H1 (cell line): ENCODE measurements around the gene LSR. TPM values are rescaled to one million over a fixed set of nuclear protein-coding genes. Genes with fewer than 3 reads are reported as not detected.
A peak's percentile ranks its signal among the peaks of the same experiment; 100 is the strongest.

Experiments used
- CTCF ChIA-PET: fragments of 300-600 bp; sonication (Branson Sonifier 250); formaldehyde crosslinking; loops from one replicate; lab custom pipeline; 2021; ENCODE audit not compliant: partially characterized antibody; lab: Charles Lee
- POLR2A ChIA-PET: fragments of 300-600 bp; sonication (Branson Sonifier 250); formaldehyde crosslinking; loops from one replicate; lab custom pipeline; 2021; ENCODE audit warnings: inconsistent platforms; ENCODE audit not compliant: partially characterized antibody; lab: Charles Lee
- DNase-seq, 2 experiments: peaks; one replicate each; pipeline versions ENCODE4 v3.0.0 to v3.0.0-alpha.2; 2010 to 2022; ENCODE audit warnings: low spot score in 2 of 2, low read depth in 1 of 2, mixed read lengths in 1 of 2
- FAIRE-seq: peaks from 2 replicates; lab custom pipeline; 2011; peaks lifted over from hg19 to GRCh38; lab: Jason Lieb, UNC
- H2AFZ ChIP-seq: 2 replicates; pipeline ENCODE4 v1.8.1; 2012; ENCODE audit warnings: low read length, inconsistent platforms
- H2AK5ac ChIP-seq: 2 replicates; pipeline ENCODE4 v1.6.1; 2013; ENCODE audit warnings: low read depth, low read length
- H2BK120ac ChIP-seq: replicated peaks from 2 replicates; pipeline ENCODE3; 2013; ENCODE audit warnings: low read depth, low read length, inconsistent platforms
- H2BK12ac ChIP-seq: 2 replicates; pipeline ENCODE4 v1.6.1; 2013; ENCODE audit warnings: low read depth, low read length
- H2BK15ac ChIP-seq: 2 replicates; pipeline ENCODE4 v1.6.1; 2013; ENCODE audit warnings: low read length
- H2BK20ac ChIP-seq: 2 replicates; pipeline ENCODE4 v1.6.1; 2013; ENCODE audit warnings: low read length
- H2BK5ac ChIP-seq: 2 replicates; pipeline ENCODE4 v1.6.1; 2013; ENCODE audit warnings: low read depth, low read length
- H3K14ac ChIP-seq: 2 replicates; pipeline ENCODE4 v1.6.1; 2013; ENCODE audit warnings: inconsistent platforms; ENCODE audit not compliant: insufficient read length
- H3K18ac ChIP-seq: 2 replicates; pipeline ENCODE4 v1.6.1; 2013; ENCODE audit warnings: low read length; ENCODE audit errors: extremely low read depth
- H3K23ac ChIP-seq: 2 replicates; pipeline ENCODE4 v1.6.1; 2013; ENCODE audit warnings: inconsistent platforms; ENCODE audit not compliant: insufficient read length
- H3K23me2 ChIP-seq: 2 replicates; pipeline ENCODE4 v1.6.1; 2013; ENCODE audit warnings: low read depth, low read length
- H3K27ac ChIP-seq: 2 replicates; pipeline ENCODE4 v1.6.1; 2011; ENCODE audit warnings: low read depth, low read length, inconsistent platforms
- H3K27me3 ChIP-seq, 4 experiments: replicated peaks in 1 of 4; 1 replicate in 1 of 4; 2 replicates in 3 of 4; pipeline versions ENCODE4 v1.6.1 to v1.8.1; 2011 to 2013; ENCODE audit warnings: low read length in 3 of 4, mild to moderate bottlenecking in 3 of 4, inconsistent platforms in 2 of 4, mixed read lengths in 2 of 4, moderate library complexity in 1 of 4; ENCODE audit not compliant: control insufficient read depth in 3 of 4, insufficient read depth in 3 of 4; ENCODE audit errors: extremely low read depth in 1 of 4
- H3K36me3 ChIP-seq, 4 experiments: 2 replicates each; pipeline versions ENCODE4 v1.6.1 to v1.8.1; 2011 to 2013; ENCODE audit warnings: mild to moderate bottlenecking in 4 of 4, low read length in 3 of 4, moderate library complexity in 2 of 4, control low read depth in 1 of 4, inconsistent platforms in 1 of 4; ENCODE audit not compliant: insufficient read depth in 4 of 4, control insufficient read depth in 2 of 4
- H3K4ac ChIP-seq: replicated peaks from 2 replicates; pipeline ENCODE3; 2013; ENCODE audit warnings: low read length, low read depth, mixed read lengths, inconsistent platforms; ENCODE audit not compliant: insufficient read length
- H3K4me1 ChIP-seq, 4 experiments: replicated peaks in 1 of 4; 1 replicate in 1 of 4; 2 replicates in 3 of 4; pipeline versions ENCODE4 v1.6.1 to v1.8.1; 2011 to 2013; ENCODE audit warnings: low read length in 3 of 4, inconsistent platforms in 2 of 4, mixed read lengths in 1 of 4; ENCODE audit not compliant: insufficient read depth in 4 of 4, control insufficient read depth in 3 of 4
- H3K4me2 ChIP-seq, 2 experiments: 2 replicates each; pipeline versions ENCODE4 v1.6.1 to v1.8.1; 2011 to 2013; ENCODE audit warnings: low read depth in 2 of 2, low read length in 2 of 2, control low read depth in 1 of 2, inconsistent platforms in 1 of 2, mild to moderate bottlenecking in 1 of 2; ENCODE audit not compliant: insufficient read depth in 1 of 2
- H3K4me3 ChIP-seq, 4 experiments: fragments of 200-600, 300-600 bp in 1 of 4; sonication (generic), shearing (Covaris generic), sonication (Bioruptor Twin) in 1 of 4; 2 replicates each; pipeline versions ENCODE4 v1.5.1 to v1.8.1; 2011 to 2016; ENCODE audit warnings: low read length in 4 of 4, low read depth in 3 of 4, control low read depth in 2 of 4, inconsistent platforms in 2 of 4, mild to moderate bottlenecking in 2 of 4, mixed read lengths in 1 of 4, moderate library complexity in 1 of 4; ENCODE audit not compliant: insufficient read depth in 2 of 4; ENCODE audit errors: extremely low read depth in 1 of 4
- H3K56ac ChIP-seq: replicated peaks from 2 replicates; pipeline ENCODE3; 2013; ENCODE audit warnings: low read depth, mild to moderate bottlenecking, mixed read lengths, low read length, inconsistent platforms; ENCODE audit not compliant: insufficient read length
- H3K79me1 ChIP-seq: 2 replicates; pipeline ENCODE4 v1.6.1; 2013; ENCODE audit warnings: low read depth, low read length, control low read depth
- H3K79me2 ChIP-seq, 2 experiments: 2 replicates each; pipeline versions ENCODE4 v1.6.1 to v1.8.1; 2012 to 2013; ENCODE audit warnings: low read length in 2 of 2, mild to moderate bottlenecking in 2 of 2, inconsistent platforms in 1 of 2; ENCODE audit not compliant: insufficient read depth in 2 of 2, control insufficient read depth in 1 of 2
- H3K9ac ChIP-seq, 4 experiments: replicated peaks in 1 of 4; 1 replicate in 1 of 4; 2 replicates in 3 of 4; pipeline versions ENCODE4 v1.6.1 to v1.8.1; 2011 to 2013; ENCODE audit warnings: low read depth in 3 of 4, low read length in 3 of 4, control low read depth in 2 of 4, mild to moderate bottlenecking in 2 of 4, moderate library complexity in 2 of 4, inconsistent platforms in 1 of 4; ENCODE audit errors: extremely low read depth in 1 of 4
- H3K9me3 ChIP-seq, 2 experiments: 2 replicates each; pipeline versions ENCODE4 v1.6.1 to v1.8.1; 2012 to 2013; ENCODE audit warnings: mild to moderate bottlenecking in 2 of 2, moderate library complexity in 2 of 2, control low read depth in 1 of 2, inconsistent platforms in 1 of 2, low read depth in 1 of 2, low read length in 1 of 2, mixed read lengths in 1 of 2; ENCODE audit not compliant: insufficient read depth in 2 of 2
- H4K20me1 ChIP-seq, 2 experiments: replicated peaks in 1 of 2; 2 replicates each; pipeline versions ENCODE3 to v1.8.1; 2011 to 2013; ENCODE audit warnings: inconsistent platforms in 2 of 2, low read length in 2 of 2, mild to moderate bottlenecking in 1 of 2; ENCODE audit not compliant: insufficient read depth in 2 of 2, control insufficient read depth in 1 of 2
- H4K5ac ChIP-seq: 2 replicates; pipeline ENCODE4 v1.6.1; 2013; ENCODE audit warnings: low read length, low read depth, mixed read lengths, inconsistent platforms; ENCODE audit not compliant: insufficient read length
- H4K8ac ChIP-seq: 2 replicates; pipeline ENCODE4 v1.8.0; 2013; ENCODE audit warnings: mild to moderate bottlenecking, moderate library complexity, low read length, inconsistent platforms; ENCODE audit not compliant: insufficient read depth; ENCODE audit errors: extremely low read depth
- H4K91ac ChIP-seq: replicated peaks from 2 replicates; pipeline ENCODE3; 2013; ENCODE audit warnings: low read length, mixed read lengths, inconsistent platforms; ENCODE audit not compliant: insufficient read length
- CTBP2 ChIP-seq: IDR thresholded peaks from 2 replicates; pipeline ENCODE4 v1.7.0; 2011; ENCODE audit warnings: borderline replicate concordance, mild to moderate bottlenecking, moderate library complexity, mixed read lengths, low read length; ENCODE audit not compliant: insufficient read depth, insufficient read length
- GTF2F1 ChIP-seq: IDR thresholded peaks from 2 replicates; pipeline ENCODE4 v1.6.1; 2012; ENCODE audit warnings: low read depth, low read length, improper control_type of control experiment, borderline replicate concordance
- JUND ChIP-seq: IDR thresholded peaks from 2 replicates; pipeline ENCODE4 v1.6.1; 2011; ENCODE audit warnings: mild to moderate bottlenecking, improper control_type of control experiment, low read length
- KDM1A ChIP-seq: fragments of 200-600, 300-600 bp; sonication (generic); IDR thresholded peaks from 2 replicates; pipeline ENCODE4 v1.7.1; 2016; ENCODE audit warnings: mild to moderate bottlenecking, low read length, borderline replicate concordance
- SRF ChIP-seq: IDR thresholded peaks from 2 replicates; pipeline ENCODE4 v1.6.1; 2011; ENCODE audit warnings: mild to moderate bottlenecking, low read depth, low read length, moderate library complexity
- YY1 ChIP-seq: IDR thresholded peaks from 2 replicates; pipeline ENCODE4 v1.6.1; 2011; ENCODE audit warnings: low read depth, mild to moderate bottlenecking, low read length
- ZNF274 ChIP-seq: IDR thresholded peaks from 2 replicates; pipeline ENCODE4 v1.7.0; 2012; ENCODE audit warnings: low read length, borderline replicate concordance; ENCODE audit errors: extremely low read depth
- WGBS, 2 experiments: shearing (Covaris generic) in 1 of 2; methylation state at CpG; one replicate each; pipeline versions ENCODE4 v1.1.6 to v1.1.7; 2013 to 2015; ENCODE audit warnings: low lambda C conversion rate in 2 of 2, mixed read lengths in 2 of 2, inconsistent platforms in 1 of 2, low coverage in 1 of 2, missing lambda C conversion rate in 1 of 2; ENCODE audit not compliant: insufficient replicate concordance in 2 of 2, insufficient coverage in 1 of 2, insufficient read length in 1 of 2; ENCODE audit errors: extremely low coverage in 1 of 2, missing lambda C conversion rate in 1 of 2; 5-methylcytosine and 5-hydroxymethylcytosine counted together
- polyA plus RNA-seq, 7 experiments: library from polyadenylated mRNA; depleted of rRNA in 3 of 7; stranded (reverse) in 5 of 7; unstranded in 2 of 7; fragments of >200 nt in 5 of 7; fragments of 200-250 nt in 2 of 7; gene quantifications; 1 replicate in 5 of 7; 2 replicates in 1 of 7; 4 replicates in 1 of 7; pipeline versions ENCODE4 v1.2.1 to v1.2.3, GENCODE V29; 2011 to 2013; ENCODE audit warnings: missing spikeins in 2 of 7, mixed read lengths in 2 of 7
- total RNA-seq: library from RNA; stranded (reverse); fragmentation: NEBNext Ultra II Directional; extraction: Animal tissue kit (Norgen Biotek cat#: 25700); gene quantifications from 2 replicates; pipeline ENCODE4 v1.2.1, GENCODE V29; 2021

LSR gene
- total and polyA plus RNA-seq, 2 of the 8 experiments (the other 6 are each of a cell fraction or from before 2014, with no cell fraction given), result 159 to 186 TPM

- peak in 1 of 2 experiments; percentile 26 for DNase-seq
- no peak overlapping the region for H2AK5ac ChIP-seq
- no peak overlapping the region for H3K14ac ChIP-seq
- H2BK12ac ChIP-seq, result peak overlapping the region; percentile 62; the same call in 1 of the 2 replicates
- WGBS, 2 experiments, result 89% methylated on average over 5 of the region's 5 CpGs; no CpG with 5 or more reads in 1 of the 2 experiments
- no peak overlapping the region for H3K4me3 ChIP-seq
- no peaks in the 10 kb centered on the region; a peak in 1 of 8 replicates for H3K36me3 ChIP-seq
- H3K23me2 ChIP-seq, result no peaks in the 10 kb centered on the region; the same call in 1 of the 2 replicates
- H4K5ac ChIP-seq, result no peak overlapping the region
- H3K9ac ChIP-seq, result no peak overlapping the region
- peak overlapping the region; percentile 32; the same call in 1 of the 2 replicates for H2BK15ac ChIP-seq
- H3K27ac ChIP-seq, result no peak overlapping the region
- H3K56ac ChIP-seq, result no peak overlapping the region
- H3K27me3 ChIP-seq, result no peaks in the 10 kb centered on the region
- CTCF ChIA-PET, result interaction anchor here (0.7 to 1.5 kb wide), 4 partner anchors 9 to 151 kb away, joined by 3 to 4 read pairs (median 3); partner anchors contain the start of gene FXYD7
- H3K4me1 ChIP-seq, result peaks cover 9 to 27% (median 16%) of the 10 kb centered on the region in 4 experiments
- no peak overlapping the region for H2BK120ac ChIP-seq
- POLR2A ChIA-PET, result interaction anchor here (1.0 to 1.7 kb wide), 2 partner anchors 14 to 19 kb away, joined by 3 to 5 read pairs; no protein-coding TSS in a partner anchor
- no peak overlapping the region for H3K18ac ChIP-seq
- no peaks in the 10 kb centered on the region for H3K79me2 ChIP-seq
- H2BK20ac ChIP-seq, result 0 out of 2 replicates have a peak overlapping the region, but pooled peaks have one; percentile 56
- TF ChIP-seq KDM1A, result peak; percentile 80
- no peak for TF ChIP-seq SRF
- no peak for TF ChIP-seq JUND
- TF ChIP-seq YY1, result no peak
- no peak for TF ChIP-seq ZNF274
- TF ChIP-seq GTF2F1, result no peak
- TF ChIP-seq CTBP2, result no peak
- TF ChIP-seq, all 59 proteins: peak for 1
- H3K4me2 ChIP-seq, result no peak overlapping the region
- no peak overlapping the region for H4K8ac ChIP-seq
- H3K4ac ChIP-seq, result no peak overlapping the region
- H4K20me1 ChIP-seq, result no peaks in the 10 kb centered on the region
- no peak overlapping the region for H2AFZ ChIP-seq
- no peak for FAIRE-seq
- no peaks in the 10 kb centered on the region for H3K9me3 ChIP-seq
- H3K23ac ChIP-seq, result no peak overlapping the region
- no peak overlapping the region for H2BK5ac ChIP-seq
- H3K79me1 ChIP-seq, result no peaks in the 10 kb centered on the region
- no peak overlapping the region for H4K91ac ChIP-seq
Measured at GRCh38 chr19:35206379-35206778, 42.4 kb upstream of the LSR start.
